Thyroid gland (tissue), 4 donors: ENCODE results near the gene SLITRK3.

ENCODE experiments used
- POLR2A ChIP-seq, 2 donors: fragments of 450-650 bp; IDR thresholded peaks; one replicate each; pipeline ENCODE4 v1.6.1; 2017; ENCODE audit warnings: antibody characterized with exemption in 2 of 2, mild to moderate bottlenecking in 2 of 2, moderate library complexity in 1 of 2
- TF ChIP-seq, protein P1 (sequence below), 6 experiments: fragments of 200-600 bp in 3 of 6; fragments of 450-650 bp in 3 of 6; sonication (generic) in 3 of 6; IDR thresholded peaks; one replicate each; pipeline ENCODE4 v1.5.1; 2016 to 2019; ENCODE audit warnings: antibody characterized with exemption in 6 of 6, mild to moderate bottlenecking in 2 of 6, inconsistent platforms in 1 of 6, moderate library complexity in 1 of 6

GRCh38 chr3:165243597-165243996 is 47.4 kb upstream of the SLITRK3 start:
- TF ChIP-seq, protein P1, sequence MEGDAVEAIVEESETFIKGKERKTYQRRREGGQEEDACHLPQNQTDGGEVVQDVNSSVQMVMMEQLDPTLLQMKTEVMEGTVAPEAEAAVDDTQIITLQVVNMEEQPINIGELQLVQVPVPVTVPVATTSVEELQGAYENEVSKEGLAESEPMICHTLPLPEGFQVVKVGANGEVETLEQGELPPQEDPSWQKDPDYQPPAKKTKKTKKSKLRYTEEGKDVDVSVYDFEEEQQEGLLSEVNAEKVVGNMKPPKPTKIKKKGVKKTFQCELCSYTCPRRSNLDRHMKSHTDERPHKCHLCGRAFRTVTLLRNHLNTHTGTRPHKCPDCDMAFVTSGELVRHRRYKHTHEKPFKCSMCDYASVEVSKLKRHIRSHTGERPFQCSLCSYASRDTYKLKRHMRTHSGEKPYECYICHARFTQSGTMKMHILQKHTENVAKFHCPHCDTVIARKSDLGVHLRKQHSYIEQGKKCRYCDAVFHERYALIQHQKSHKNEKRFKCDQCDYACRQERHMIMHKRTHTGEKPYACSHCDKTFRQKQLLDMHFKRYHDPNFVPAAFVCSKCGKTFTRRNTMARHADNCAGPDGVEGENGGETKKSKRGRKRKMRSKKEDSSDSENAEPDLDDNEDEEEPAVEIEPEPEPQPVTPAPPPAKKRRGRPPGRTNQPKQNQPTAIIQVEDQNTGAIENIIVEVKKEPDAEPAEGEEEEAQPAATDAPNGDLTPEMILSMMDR (IDR thresholded peaks at IDR 0.05), result no peak
- no peak for TF ChIP-seq POLR2A (IDR thresholded peaks at IDR 0.05)
